GM18909 (cell line): ENCODE data around the gene EDC4.
"Not testable (repeated sequence)": the region's sequence is repeated elsewhere in the genome, so short reads cannot be mapped to it uniquely, and the experiment has no call there.

Experiments used
- ATAC-seq: cut with Tn5 transposase; IDR thresholded peaks from one replicate; pipeline ENCODE4 v1.9.1; 2021; ENCODE audit warnings: mild to moderate bottlenecking; ENCODE audit not compliant: unreplicated experiment, poor library complexity

EDC4 gene

GRCh38 chr16:67901734-67902133 lies 28.9 kb downstream of the EDC4 start:
- ATAC-seq, result no peak

GRCh38 chr16:67902831-67903230 lies 30.0 kb downstream of the EDC4 start:
- ATAC-seq, result no peak

GRCh38 chr16:67907397-67908180 lies 34.7 kb downstream of the EDC4 start:
- no peak for ATAC-seq

- ATAC-seq, result no peak
Measured at GRCh38 chr16:67909056-67909742, 36.3 kb downstream of the EDC4 start.

GRCh38 chr16:67910158-67910557 lies 37.3 kb downstream of the EDC4 start:
- no peak for ATAC-seq

- ATAC-seq, result no peak
Measured at GRCh38 chr16:67914758-67915495, 42.1 kb downstream of the EDC4 start.

GRCh38 chr16:67915496-67915769 lies 42.6 kb downstream of the EDC4 start:
- not testable (repeated sequence) for ATAC-seq

- ATAC-seq, result no peak
Measured at GRCh38 chr16:67915831-67916723, 43.2 kb downstream of the EDC4 start.

- ATAC-seq, result no peak
Measured at GRCh38 chr16:67917140-67917851, 44.4 kb downstream of the EDC4 start.

GRCh38 chr16:67917852-67918236 lies 45.0 kb downstream of the EDC4 start:
- ATAC-seq, result no peak

- ATAC-seq, result no peak
Measured at GRCh38 chr16:67919622-67920221, 46.9 kb downstream of the EDC4 start.

- no peak for ATAC-seq
Measured at GRCh38 chr16:67922221-67922620, 49.4 kb downstream of the EDC4 start.

- no peak for ATAC-seq
Measured at GRCh38 chr16:67922740-67923139, 49.9 kb downstream of the EDC4 start.

GRCh38 chr16:67923414-67924116 lies 50.7 kb downstream of the EDC4 start:
- no peak for ATAC-seq

- ATAC-seq, result no peak
Measured at GRCh38 chr16:67924140-67924906, 51.5 kb downstream of the EDC4 start.

- no peak for ATAC-seq
Measured at GRCh38 chr16:67926181-67926750, 53.4 kb downstream of the EDC4 start.

GRCh38 chr16:67927131-67927941 lies 54.5 kb downstream of the EDC4 start:
- no peak for ATAC-seq
